ENCODE data around the gene PRKCE. TPM values are rescaled to one million over a fixed set of nuclear protein-coding genes. Genes with fewer than 3 reads are reported as not detected.

Gene PRKCE
- total RNA-seq, 4 donors from 2014 or later: 10.9 to 19.6 (median 14.9) TPM

DNA sequence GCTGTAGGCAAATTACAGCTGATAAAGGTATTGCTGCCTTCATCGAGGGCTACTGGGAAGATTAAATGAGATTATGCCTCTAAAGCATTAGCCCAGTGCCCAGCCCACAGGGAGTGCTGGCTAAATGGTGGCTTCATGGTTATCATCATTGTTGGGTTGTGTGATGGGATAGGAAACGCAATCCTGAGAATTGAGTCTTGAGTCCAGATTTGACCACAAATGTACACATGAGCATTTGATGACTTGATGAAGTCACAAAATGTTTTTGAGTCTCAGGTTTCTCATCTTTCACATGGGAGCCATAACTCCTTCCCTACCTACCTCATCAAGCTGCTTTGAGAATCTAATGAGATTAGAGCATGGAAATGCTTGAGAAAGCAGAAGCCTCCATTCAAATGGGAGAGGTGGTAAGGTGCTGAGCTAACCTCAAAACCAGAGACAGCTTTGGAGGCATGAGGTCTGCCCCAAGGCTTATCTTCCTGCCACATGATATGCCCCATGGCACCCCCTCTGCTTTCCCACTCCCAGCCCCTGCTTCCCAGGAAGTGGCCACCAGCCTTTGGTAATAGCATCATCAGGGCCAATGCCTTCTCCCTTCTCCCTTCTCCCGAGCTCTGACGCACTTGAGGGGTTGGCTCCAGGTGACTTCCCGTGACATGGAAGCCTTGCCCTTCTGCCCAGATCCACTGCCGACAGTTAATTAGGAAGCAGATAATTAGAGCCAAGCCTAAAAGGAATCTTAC is 496.3 kb downstream of the PRKCE start:
- TF ChIP-seq, protein P1, sequence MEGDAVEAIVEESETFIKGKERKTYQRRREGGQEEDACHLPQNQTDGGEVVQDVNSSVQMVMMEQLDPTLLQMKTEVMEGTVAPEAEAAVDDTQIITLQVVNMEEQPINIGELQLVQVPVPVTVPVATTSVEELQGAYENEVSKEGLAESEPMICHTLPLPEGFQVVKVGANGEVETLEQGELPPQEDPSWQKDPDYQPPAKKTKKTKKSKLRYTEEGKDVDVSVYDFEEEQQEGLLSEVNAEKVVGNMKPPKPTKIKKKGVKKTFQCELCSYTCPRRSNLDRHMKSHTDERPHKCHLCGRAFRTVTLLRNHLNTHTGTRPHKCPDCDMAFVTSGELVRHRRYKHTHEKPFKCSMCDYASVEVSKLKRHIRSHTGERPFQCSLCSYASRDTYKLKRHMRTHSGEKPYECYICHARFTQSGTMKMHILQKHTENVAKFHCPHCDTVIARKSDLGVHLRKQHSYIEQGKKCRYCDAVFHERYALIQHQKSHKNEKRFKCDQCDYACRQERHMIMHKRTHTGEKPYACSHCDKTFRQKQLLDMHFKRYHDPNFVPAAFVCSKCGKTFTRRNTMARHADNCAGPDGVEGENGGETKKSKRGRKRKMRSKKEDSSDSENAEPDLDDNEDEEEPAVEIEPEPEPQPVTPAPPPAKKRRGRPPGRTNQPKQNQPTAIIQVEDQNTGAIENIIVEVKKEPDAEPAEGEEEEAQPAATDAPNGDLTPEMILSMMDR (IDR thresholded peaks at IDR 0.05; ENCODE audit: low read depth): no peak

DNA sequence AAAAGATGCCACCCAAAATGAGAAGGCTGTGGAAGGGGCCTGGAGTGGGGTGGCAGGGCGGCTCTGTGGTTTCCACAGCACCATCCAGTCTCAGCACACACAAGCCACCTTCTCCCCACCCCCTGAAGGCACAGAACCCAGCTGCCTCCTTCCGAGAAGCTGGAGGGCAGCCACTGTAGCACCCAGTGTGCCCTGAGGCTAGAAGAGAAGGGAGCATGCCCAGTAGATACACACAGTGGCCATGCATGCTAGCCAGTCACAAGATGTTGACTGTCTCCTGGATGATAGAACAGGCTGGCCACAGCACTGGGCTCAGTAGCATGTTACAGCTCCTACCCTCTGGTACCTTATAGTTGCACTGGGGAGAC is 496.9 kb downstream of the PRKCE start:
- TF ChIP-seq, protein P1 (IDR thresholded peaks at IDR 0.05; ENCODE audit: low read depth): no peak

DNA sequence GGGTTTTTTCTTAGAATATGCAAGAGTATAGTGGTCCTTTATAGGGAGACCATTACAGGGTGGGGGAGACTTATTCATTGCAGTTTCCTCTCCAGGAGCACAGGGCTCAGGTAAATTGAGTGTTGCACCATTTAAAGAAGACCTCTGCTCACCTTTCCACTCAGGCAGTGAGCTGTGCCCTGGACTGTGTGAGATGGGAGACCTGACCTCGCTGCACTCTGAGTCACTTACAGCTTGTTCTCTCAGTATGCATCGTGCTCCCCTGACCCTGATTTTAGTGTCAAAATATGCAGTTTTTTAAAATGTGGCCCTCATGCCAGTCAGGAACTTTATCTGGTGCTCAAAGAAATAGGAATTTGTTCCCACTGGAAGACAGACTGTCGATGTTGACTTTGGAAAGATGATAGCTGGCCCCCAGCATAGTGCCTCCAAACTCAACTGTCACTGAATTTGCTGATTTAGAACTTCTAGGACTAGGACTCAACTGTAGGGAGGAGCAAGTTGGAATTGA is 499.0 kb downstream of the PRKCE start:
- TF ChIP-seq, protein P1 (IDR thresholded peaks at IDR 0.05; ENCODE audit: low read depth): no peak

DNA sequence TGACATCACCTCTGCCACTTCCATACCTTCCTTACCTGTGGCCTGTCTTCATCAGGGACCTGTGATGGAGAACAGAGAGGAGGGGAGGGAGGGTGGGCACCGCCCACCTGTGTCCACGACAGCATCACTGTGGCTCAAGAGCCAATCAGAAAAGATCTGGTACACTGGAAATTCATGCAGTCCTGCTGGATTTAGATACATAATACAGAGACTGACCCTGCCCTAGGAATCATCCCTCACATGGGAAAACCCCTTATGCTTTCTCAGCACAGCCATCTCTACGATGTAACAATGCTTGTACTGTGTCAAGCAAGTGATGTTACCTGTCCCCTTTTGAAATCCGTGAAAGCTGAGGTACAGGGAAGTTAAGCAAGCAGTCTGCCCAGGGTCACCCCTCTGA is 500.1 kb downstream of the PRKCE start:
- TF ChIP-seq, protein P1 (IDR thresholded peaks at IDR 0.05; ENCODE audit: low read depth): no peak

DNA sequence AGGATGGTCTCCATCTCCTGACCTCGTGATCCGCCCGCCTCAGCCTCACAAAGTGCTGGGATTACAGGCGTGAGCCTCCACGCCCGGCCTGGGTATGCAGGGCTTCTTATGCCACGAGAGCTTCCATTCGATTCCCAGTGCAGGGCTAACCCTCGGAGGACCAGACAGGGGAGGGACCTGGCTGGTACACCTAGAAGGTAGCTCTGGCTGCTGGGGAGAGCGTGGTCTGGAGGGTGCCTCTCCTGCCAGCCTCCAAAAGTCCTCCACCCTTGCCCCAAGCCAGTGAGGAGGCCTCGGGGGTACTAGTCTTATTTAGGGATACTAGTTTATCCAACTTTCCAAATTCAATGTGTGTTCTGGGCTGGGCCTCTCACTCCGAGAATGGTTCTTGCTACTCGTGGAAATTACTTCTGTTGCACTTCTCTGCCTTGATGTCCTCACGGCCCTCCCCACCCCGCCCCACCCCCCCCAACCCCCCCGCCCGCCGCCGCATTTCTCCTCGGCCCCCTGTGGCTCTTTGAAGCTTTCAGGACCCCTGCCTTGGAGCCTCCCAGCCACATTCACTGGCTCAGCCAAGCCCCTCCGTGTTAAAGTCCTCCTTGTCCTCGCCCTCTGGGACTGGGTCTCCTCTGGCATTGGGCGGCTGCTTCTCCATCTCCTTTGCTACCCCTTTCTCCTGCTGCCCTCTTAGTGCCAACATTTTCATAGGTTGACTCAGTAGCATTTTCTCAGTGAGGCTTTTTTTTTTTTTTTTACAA is 502.7 kb downstream of the PRKCE start:
- TF ChIP-seq, protein P1 (IDR thresholded peaks at IDR 0.05; ENCODE audit: low read depth): no peak

DNA sequence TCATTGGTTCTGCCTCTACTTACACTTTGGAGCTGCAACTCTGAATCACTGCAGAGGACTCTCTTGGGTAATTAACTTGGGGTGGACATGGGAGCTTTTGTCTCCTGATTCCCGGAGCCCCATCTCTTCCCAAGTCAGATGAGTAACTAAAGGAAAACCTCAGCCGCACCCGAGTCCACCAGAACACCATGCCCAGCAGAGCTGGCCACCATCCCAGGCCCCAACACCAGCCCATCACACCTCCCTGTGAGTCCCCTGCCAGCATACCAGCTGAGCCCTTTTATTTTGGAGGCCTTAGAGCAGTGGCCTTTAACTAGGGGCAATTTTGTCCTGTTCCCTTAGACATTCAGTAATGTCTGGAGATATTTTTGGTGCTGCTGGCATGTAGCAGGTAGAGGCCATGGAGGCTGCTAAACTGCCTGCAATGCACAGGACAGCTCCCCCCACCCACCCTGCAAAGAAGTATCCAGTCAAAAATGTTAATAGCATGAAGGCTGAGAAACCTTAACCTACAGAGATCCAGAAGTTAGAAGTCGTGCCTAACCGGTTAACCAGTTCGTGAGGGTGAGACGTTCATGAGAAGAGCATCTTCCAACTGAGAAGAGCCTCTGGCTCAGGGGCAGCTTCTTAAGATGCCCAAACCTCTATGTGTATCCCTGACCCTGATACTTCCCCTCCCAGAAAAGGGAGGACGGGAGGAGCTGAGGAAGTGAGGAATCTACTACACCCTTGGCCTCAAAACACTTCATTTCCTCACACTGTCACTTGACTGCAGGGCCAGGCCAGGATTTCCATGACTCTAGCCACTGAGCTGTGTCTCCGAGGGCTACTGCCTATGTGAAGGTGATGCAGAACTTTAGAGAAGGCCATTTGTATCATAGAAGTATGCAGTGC is 505.8 kb downstream of the PRKCE start:
- TF ChIP-seq, protein P1 (IDR thresholded peaks at IDR 0.05; ENCODE audit: low read depth): no peak
